Gastrocnemius medialis (tissue), 4 donors: ENCODE measurements around the gene KCNJ1. TPM values are rescaled to one million over a fixed set of nuclear protein-coding genes. Genes with fewer than 3 reads are reported as not detected.

ENCODE experiments used
- ATAC-seq, 2 donors: fragments of 150-250 bp; one replicate each; pipeline ENCODE4 v1.9.1; 2016
- DNase-seq, 2 donors: peaks; one replicate each; pipeline ENCODE4 v3.0.0-alpha.2; 2019
- H3K27ac ChIP-seq, 4 donors: fragments of 200-600 bp; sonication (generic); 1 replicate in 1 of 4; 2 replicates in 3 of 4; pipeline ENCODE4 v1.5.1; 2016 to 2018; ENCODE audit warnings: mild to moderate bottlenecking in 2 of 4, moderate library complexity in 1 of 4
- H3K27me3 ChIP-seq, 3 donors: fragments of 200-600 bp; sonication (generic) in 2 of 3; 1 replicate in 1 of 3; 2 replicates in 2 of 3; pipeline versions ENCODE4 v1.5.1 to v1.6.0; 2016 to 2019; ENCODE audit warnings: mild to moderate bottlenecking in 1 of 3, moderate library complexity in 1 of 3
- H3K36me3 ChIP-seq, 2 donors: fragments of 200-600 bp; sonication (generic) in 1 of 2; one replicate each; pipeline ENCODE4 v1.5.1; 2017 to 2018
- H3K4me1 ChIP-seq, 2 donors: fragments of 200-600 bp; sonication (generic) in 1 of 2; one replicate each; pipeline ENCODE4 v1.5.1; 2016 to 2017; ENCODE audit warnings: mild to moderate bottlenecking in 2 of 2
- H3K4me3 ChIP-seq, 4 donors: fragments of 200-600 bp; sonication (generic) in 3 of 4; 1 replicate in 1 of 4; 2 replicates in 3 of 4; pipeline ENCODE4 v1.5.1; 2016 to 2019; ENCODE audit warnings: mild to moderate bottlenecking in 2 of 4
- H3K9me3 ChIP-seq, 3 donors: fragments of 200-600 bp; sonication (generic) in 2 of 3; 1 replicate in 1 of 3; 2 replicates in 2 of 3; pipeline ENCODE4 v1.5.1; 2016 to 2019
- POLR2A ChIP-seq, 2 donors: fragments of 450-650 bp; IDR thresholded peaks; one replicate each; pipeline ENCODE4 v1.6.1; 2017; ENCODE audit warnings: antibody characterized with exemption in 2 of 2, mild to moderate bottlenecking in 2 of 2, moderate library complexity in 2 of 2
- in situ Hi-C, 4 donors: fragments of 200-750 bp; cut with MboI; loops; one replicate each; pipeline versions ENCODE4 v1.15.0 to v1.8.0; 2017; ENCODE audit warnings: low sequenced_read_pairs in 4 of 4
- intact Hi-C: fragments of 100-400 bp; cut with DNase I; formaldehyde crosslinking; loops from one replicate; pipeline ENCODE4 v1.15.1; 2023; ENCODE audit warnings: low total_unique reads
- total RNA-seq, 4 donors: library from RNA; depleted of rRNA; stranded (reverse); fragments of >200 nt; gene quantifications; one replicate each; pipeline versions ENCODE4 v1.1.0 to v1.2.3, GENCODE V29; 2016
- TF ChIP-seq, protein P1 (sequence below), 5 experiments: fragments of 450-650 bp in 3 of 5; fragments of 200-600 bp in 2 of 5; sonication (generic) in 2 of 5; IDR thresholded peaks in 4 of 5; conservative IDR thresholded peaks in 1 of 5; 1 replicate in 4 of 5; 2 replicates in 1 of 5; pipeline ENCODE4 v1.5.1; 2016 to 2019; ENCODE audit warnings: antibody characterized with exemption in 5 of 5, mild to moderate bottlenecking in 3 of 5, moderate library complexity in 3 of 5

KCNJ1 gene
- total RNA-seq, 4 donors from 2014 or later = 3.1 TPM; not detected in 3

DNA sequence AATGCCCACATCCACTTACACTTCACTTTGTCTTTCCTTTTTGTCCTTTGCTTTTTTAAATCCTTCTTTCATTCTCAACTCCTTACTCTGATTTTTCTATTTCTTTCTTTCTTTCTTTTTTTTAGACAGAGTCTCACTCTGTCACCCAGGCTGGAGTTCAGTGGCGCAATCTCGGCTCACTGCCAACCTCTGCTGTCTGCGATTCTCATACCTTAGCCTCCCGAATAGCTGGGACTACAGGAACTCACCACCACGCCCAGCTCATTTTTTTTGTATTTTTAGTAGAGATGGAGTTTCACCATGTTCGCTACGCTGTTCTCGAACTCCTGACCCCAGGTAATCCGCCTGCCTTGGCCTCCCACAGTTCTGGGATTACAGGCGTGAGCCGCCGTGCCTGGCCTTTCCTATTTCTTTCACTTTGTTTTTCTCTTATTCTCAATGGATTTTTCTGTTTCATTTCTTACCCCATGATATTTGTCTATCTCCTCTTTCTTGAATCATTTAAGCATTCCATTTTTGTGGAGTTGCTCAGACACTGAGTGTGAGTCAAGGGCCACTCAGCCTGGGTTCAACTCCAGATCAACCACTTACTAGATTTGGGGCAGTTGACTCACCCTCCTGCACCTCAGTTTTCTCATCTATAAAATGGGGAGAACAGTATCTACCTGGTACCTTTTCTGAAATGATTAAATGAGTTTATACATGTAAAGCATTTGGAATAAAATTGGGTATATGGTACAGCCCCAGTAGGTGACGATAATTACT is 31.7 kb upstream of the KCNJ1 start:
- no peaks in the 10 kb centered on the region for H3K27me3 ChIP-seq
- no peak for ATAC-seq
- no peaks in the 10 kb centered on the region for H3K36me3 ChIP-seq
- H3K4me1 ChIP-seq = no peaks in the 10 kb centered on the region
- no peak overlapping the region for H3K27ac ChIP-seq
- no peak for DNase-seq
- intact Hi-C loops = no loop called here
- H3K4me3 ChIP-seq = no peak overlapping the region
- in situ Hi-C loops = loop anchor here in 1 of 4 donors (25.0 kb wide), 1 partner anchor 439 kb away; no protein-coding TSS in a partner anchor
- no peak for TF ChIP-seq POLR2A (IDR thresholded peaks at IDR 0.05)
- TF ChIP-seq, protein P1, sequence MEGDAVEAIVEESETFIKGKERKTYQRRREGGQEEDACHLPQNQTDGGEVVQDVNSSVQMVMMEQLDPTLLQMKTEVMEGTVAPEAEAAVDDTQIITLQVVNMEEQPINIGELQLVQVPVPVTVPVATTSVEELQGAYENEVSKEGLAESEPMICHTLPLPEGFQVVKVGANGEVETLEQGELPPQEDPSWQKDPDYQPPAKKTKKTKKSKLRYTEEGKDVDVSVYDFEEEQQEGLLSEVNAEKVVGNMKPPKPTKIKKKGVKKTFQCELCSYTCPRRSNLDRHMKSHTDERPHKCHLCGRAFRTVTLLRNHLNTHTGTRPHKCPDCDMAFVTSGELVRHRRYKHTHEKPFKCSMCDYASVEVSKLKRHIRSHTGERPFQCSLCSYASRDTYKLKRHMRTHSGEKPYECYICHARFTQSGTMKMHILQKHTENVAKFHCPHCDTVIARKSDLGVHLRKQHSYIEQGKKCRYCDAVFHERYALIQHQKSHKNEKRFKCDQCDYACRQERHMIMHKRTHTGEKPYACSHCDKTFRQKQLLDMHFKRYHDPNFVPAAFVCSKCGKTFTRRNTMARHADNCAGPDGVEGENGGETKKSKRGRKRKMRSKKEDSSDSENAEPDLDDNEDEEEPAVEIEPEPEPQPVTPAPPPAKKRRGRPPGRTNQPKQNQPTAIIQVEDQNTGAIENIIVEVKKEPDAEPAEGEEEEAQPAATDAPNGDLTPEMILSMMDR (IDR thresholded peaks at IDR 0.05 in 4 of 5, conservative IDR thresholded peaks at IDR 0.05 in 1 of 5) = no peak
- H3K9me3 ChIP-seq = no peaks in the 10 kb centered on the region

DNA sequence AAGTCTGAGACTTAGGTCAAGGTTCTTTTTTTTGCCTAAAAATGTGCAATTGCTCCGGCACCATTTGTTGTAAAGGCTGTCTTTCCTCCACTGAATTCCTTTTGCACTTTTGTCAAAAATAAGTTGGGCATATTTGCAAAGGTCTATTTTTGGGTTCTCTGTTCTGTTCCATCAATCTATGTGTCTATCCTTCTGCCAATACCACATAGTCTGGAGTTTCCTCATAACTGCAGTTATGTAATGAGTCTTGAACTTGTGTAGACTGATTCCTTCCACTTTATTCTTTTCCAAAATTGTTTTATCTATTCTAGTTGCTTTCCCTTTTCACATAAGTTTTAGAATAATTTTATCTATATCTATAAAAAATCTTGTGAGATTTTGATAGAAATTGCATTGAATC is 30.7 kb upstream of the KCNJ1 start:
- in situ Hi-C loops = loop anchor here in 1 of 4 donors (25.0 kb wide), 1 partner anchor 439 kb away; no protein-coding TSS in a partner anchor
- H3K27ac ChIP-seq = no peak overlapping the region

DNA sequence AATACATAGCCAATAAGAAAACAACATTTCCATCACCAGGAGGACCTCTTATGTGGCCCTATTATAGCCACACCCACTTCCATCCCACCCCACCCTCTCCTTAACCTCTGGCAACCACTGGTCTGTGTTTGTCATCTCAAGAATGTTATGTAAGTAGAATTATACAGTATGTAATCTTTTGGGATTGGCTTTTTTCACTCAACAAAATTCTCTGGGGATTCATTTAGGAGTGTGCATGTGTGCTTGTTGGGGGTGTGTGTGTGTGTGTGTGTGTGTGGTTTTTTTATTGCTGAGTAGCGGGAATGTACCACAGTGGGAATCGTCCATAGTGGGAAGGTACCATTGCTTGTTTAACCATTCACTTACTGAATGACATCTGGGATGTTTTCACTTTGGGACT is 29.3 kb upstream of the KCNJ1 start:
- in situ Hi-C loops = loop anchor here in 1 of 4 donors (25.0 kb wide), 1 partner anchor 441 kb away; no protein-coding TSS in a partner anchor

More for the DNA sequence above, 30.7 kb upstream of the KCNJ1 start:
- no peak for TF ChIP-seq POLR2A (IDR thresholded peaks at IDR 0.05)
- TF ChIP-seq, protein P1 (IDR thresholded peaks at IDR 0.05 in 4 of 5, conservative IDR thresholded peaks at IDR 0.05 in 1 of 5) = no peak
- ATAC-seq = no peak
- no peaks in the 10 kb centered on the region for H3K4me1 ChIP-seq
- H3K27me3 ChIP-seq = no peaks in the 10 kb centered on the region
- no peaks in the 10 kb centered on the region for H3K9me3 ChIP-seq
- no peaks in the 10 kb centered on the region for H3K36me3 ChIP-seq
- intact Hi-C loops = no loop called here
- no peak for DNase-seq
- no peak overlapping the region for H3K4me3 ChIP-seq

GRCh38 chr11:128895526-128895925 is 28.4 kb upstream of the KCNJ1 start:
- Histone ChIP-seq H3K27me3 (peaks cover under 1 to 10% (median 9%) of the 10 kb centered on the region in 3 donors), H3K9me3 (no peaks in the 10 kb centered on the region), H3K36me3 (no peaks in the 10 kb centered on the region), H3K27ac (no peak overlapping the region), H3K4me3 (no peak overlapping the region), H3K4me1 (peaks cover 0 to 1% of the 10 kb centered on the region in 2 donors)
- no peak for ATAC-seq
- TF ChIP-seq POLR2A (IDR thresholded peaks at IDR 0.05) = no peak
- TF ChIP-seq, protein P1 (IDR thresholded peaks at IDR 0.05 in 4 of 5, conservative IDR thresholded peaks at IDR 0.05 in 1 of 5) = no peak
- intact Hi-C loops (no loop called here), in situ Hi-C loops (loop anchor here in 1 of 4 donors (25.0 kb wide), 1 partner anchor 442 kb away; no protein-coding TSS in a partner anchor)
- no peak for DNase-seq

More for the DNA sequence above, 29.3 kb upstream of the KCNJ1 start:
- H3K27me3 ChIP-seq = peaks cover 0 to 4% (median 4%) of the 10 kb centered on the region in 3 donors
- no peaks in the 10 kb centered on the region for H3K9me3 ChIP-seq
- no peak overlapping the region for H3K27ac ChIP-seq
- no peaks in the 10 kb centered on the region for H3K4me1 ChIP-seq
- TF ChIP-seq POLR2A (IDR thresholded peaks at IDR 0.05) = no peak
- TF ChIP-seq, protein P1 (IDR thresholded peaks at IDR 0.05 in 4 of 5, conservative IDR thresholded peaks at IDR 0.05 in 1 of 5) = no peak
- intact Hi-C loops = no loop called here
- H3K4me3 ChIP-seq = no peak overlapping the region
- H3K36me3 ChIP-seq = no peaks in the 10 kb centered on the region
- no peak for ATAC-seq
- DNase-seq = no peak
